ENCODE data around the gene PROK1. TPM values are rescaled to one million over a fixed set of nuclear protein-coding genes. Genes with fewer than 3 reads are reported as not detected.
A peak's percentile ranks its signal among the peaks of the same experiment; 100 is the strongest.
"Not testable (repeated sequence)": the region's sequence is repeated elsewhere in the genome, so short reads cannot be mapped to it uniquely, and the experiment has no call there.

The PROK1 gene
- total RNA-seq, 1 donor from 2014 or later, result not detected

DNA sequence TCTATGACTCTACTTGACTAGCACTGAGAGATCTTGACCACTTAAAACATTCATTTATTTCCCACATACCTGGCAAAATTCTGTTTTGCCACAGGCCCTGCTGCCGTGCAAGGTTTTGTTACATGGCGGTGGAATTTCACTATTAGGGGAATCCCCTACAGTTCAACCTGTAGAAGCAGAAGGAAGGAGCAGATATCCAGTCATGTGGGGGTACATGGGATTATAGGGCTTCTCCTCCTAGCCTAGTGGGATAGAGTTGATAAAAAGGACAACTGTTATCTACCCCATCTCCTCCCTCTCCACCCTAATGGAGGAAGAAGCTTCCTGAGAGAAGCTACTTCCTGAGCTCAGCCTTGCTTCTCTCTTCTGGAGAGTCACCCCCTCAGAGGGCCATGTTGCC, 17.7 kb upstream of the PROK1 start:
- no peak for DNase-seq (ENCODE audit: extremely low read depth, low read depth, low spot score)

DNA sequence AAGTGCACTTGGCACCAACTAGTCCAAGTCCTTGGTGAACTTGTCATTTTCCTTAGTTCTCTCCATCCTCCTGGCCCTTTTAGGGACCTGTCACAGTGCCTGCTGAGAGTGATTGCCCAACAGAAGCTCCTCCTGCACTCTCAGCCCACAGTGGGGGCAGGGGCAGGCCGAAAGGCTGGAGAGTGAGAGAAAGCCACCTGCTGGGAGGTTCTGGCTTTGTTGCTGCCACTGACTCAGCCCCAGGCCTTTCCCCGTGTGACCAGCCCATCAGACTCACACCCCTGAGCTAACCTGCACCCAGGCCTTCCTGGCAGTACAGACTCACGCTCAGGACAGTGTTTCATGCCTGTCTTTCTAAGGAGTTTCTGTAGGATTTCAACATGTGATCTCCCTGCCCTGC, 17.1 kb upstream of the PROK1 start:
- no peak for DNase-seq (ENCODE audit: extremely low read depth, low read depth, low spot score)

DNA sequence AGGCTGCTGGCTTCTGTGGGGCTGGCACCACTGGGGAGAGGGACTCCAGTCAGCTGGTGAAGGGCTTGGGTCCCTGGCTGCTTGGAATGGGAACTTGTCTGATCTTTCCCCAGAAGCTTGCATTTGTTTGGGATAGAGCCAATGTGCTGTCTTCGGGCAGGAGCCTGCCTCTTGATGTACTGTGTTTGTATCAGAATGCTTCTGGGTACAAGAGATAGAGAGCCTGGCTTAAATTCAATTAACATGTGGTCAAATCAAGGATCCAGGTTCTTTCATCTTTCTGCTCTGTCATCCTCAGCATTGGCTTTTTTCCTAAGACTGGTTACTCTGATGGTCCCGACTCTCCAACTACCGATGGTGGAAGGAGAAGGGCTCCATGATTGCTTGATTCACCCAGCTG, 16.0 kb upstream of the PROK1 start:
- DNase-seq (ENCODE audit: extremely low read depth, low read depth, low spot score), result no peak

DNA sequence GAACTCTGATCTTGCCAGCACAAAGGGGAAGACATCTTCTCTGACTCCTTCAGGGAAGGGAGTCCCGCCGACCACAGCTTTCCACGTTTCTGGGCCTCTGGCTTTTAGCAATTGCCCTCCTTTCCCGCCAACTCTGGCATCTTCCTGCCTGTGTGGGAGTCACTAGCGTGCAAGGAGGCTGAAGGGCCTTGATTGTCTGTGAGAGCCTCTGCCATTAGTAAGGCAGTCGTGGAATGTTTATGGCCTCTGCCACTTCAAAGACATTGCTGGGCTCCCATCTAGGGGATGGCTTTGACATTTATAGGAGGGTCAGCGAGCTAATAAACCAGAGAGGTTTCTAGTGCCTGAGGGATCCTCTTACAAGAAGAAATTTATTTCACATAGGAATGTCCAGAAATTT, 14.3 kb upstream of the PROK1 start:
- no peak for DNase-seq (ENCODE audit: extremely low read depth, low read depth, low spot score)

DNA sequence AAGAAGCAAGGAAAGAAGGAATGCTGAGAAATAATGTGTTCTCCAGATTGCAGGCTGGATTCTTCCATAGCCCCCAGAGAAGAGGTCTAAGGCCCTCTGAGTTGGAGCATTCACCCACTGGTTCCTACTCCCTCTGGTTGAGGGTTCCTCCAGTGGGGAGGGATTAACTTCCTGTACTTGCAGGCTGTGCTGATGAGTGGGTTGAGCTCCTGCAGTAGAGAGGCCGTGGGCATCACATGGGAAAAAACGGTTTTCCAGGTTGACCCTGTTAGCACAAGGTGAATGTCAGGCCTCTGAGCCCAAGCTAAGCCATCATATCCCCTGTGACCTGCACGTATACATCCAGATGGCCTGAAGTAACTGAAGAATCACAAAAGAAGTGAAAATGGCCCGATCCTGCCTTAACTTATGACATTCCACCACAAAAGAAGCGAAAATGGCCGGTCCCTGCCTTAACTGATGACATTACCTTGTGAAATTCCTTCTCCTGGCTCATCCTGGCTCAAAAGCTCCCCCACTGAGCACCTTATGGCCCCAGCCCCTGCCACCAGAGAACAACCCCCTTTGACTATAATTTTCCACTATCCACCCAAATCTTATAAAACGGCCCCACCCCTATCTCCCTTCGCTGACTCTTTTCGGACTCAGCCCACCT, 13.2 kb upstream of the PROK1 start:
- not testable (repeated sequence) for DNase-seq (ENCODE audit: extremely low read depth, low read depth, low spot score)

DNA sequence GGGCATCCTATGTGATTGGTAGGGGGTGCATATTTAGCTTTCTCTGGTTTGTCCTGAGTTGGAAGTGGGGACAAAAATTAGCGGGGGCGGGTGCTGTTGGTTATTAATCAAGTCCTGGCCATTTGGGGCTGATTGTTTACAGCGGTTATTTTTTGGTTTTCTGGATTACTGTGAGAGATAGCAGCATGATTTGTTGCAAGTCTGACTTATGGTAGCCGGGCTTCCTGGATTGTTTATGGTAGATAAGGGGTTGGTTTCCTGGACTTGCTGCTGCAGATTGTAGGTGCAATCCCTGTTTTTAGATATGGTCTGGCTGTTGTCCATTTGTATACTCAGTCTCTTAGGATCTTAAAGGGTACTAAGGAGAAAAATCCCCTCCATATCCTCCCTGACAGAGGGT, 12.1 kb upstream of the PROK1 start:
- no peak for DNase-seq (ENCODE audit: extremely low read depth, low read depth, low spot score)

DNA sequence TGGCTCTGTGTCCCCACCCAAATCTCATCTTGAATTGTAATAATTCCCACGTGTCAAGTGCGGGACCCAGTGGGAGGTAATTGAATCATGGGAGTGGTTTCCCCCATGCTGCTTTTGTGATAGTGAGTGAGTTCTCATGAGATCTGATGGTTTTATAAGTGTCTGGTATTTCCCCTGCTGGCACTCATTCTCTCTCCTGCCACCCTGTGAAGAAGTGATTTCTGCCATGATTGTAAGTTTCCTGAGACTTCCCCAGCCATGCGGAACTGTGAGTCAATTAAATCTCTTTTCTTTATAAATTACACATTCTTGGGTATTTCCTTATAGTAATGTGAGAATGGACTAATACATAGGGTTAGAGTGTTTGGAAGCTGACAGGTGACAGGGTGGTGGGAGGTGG, 11.1 kb upstream of the PROK1 start:
- not testable (repeated sequence) for DNase-seq (ENCODE audit: extremely low read depth, low read depth, low spot score)

DNA sequence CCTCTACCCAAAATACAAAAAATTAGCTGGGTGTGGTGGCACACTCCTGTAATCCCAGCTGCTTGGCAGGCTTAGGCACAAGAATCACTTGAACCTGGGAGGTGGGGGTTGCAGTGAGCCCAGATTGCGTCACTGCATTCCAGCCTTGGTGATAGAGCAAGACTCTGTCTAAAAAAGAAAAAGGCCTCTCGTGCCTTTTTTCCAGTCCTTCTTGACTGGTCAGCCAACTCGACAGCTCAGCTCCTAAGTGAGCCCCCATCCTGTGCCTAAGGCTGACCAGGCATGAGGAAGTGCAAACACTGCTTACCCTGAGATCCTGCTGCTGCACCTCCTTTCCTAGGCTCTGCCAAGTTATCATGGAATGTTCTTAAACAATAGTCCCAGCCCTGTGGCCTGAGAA, 10.1 kb upstream of the PROK1 start:
- no peak for DNase-seq (ENCODE audit: extremely low read depth, low read depth, low spot score)

DNA sequence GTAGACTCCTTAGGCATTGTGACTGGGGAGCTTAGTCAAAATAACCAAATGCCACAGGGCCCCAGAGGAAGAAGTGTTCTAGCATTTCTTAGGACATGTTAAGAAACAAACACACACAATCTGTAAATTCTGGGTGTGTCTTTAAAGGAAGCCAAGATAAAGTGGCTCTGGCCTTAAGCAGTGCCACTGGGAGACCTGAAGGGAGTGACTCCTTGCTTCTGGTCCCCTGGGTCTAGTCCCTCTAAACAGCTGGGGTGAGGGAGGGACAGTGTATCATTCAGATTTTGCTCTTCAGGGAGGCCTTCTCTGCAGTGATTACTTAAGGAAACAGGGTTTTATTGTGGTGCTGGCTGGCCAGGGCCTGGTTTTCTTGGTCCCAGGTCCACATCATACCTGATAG, 9.1 kb upstream of the PROK1 start:
- no peak for DNase-seq (ENCODE audit: extremely low read depth, low read depth, low spot score)

DNA sequence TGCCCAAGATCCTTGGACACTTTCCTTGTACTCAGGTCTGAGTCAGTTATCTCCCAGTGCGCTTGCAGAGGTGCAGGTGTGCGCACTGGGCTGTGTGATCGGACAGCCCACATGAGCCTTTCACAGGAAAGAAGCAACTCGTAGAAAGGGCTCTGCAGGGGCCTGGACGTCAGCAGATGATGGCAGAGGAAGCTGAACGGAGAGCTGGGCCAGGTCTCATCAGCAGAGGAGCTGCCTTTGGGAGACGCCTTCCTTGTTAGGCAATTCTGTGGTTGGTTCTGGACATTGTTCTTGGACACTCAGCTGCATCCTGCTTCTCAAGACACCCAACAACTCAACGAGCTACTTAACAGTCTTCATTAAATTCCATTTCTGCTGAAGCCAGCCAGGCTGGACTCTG, 7.5 kb upstream of the PROK1 start:
- no peak for DNase-seq (ENCODE audit: extremely low read depth, low read depth, low spot score)

DNA sequence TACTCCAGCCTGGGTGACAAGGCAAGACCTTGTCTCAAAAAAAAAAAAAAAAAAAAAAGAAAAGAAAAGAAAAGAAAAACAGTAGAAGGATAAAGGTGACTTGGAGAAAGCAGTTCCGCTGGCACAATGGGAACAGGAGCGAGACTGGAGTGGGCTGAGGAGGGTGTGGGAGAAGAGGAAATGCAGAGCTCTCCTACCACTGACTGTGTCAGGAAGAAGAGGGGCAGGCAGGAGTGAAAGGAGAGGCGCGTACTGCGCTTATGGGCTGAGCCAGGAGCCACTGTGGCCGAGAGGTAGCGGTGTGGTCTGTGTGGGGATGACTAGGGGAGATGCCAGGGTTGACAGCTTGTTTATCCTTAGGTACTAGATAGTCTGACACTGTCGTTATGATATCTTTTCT, 6.4 kb upstream of the PROK1 start:
- no peak for DNase-seq (ENCODE audit: extremely low read depth, low read depth, low spot score)

DNA sequence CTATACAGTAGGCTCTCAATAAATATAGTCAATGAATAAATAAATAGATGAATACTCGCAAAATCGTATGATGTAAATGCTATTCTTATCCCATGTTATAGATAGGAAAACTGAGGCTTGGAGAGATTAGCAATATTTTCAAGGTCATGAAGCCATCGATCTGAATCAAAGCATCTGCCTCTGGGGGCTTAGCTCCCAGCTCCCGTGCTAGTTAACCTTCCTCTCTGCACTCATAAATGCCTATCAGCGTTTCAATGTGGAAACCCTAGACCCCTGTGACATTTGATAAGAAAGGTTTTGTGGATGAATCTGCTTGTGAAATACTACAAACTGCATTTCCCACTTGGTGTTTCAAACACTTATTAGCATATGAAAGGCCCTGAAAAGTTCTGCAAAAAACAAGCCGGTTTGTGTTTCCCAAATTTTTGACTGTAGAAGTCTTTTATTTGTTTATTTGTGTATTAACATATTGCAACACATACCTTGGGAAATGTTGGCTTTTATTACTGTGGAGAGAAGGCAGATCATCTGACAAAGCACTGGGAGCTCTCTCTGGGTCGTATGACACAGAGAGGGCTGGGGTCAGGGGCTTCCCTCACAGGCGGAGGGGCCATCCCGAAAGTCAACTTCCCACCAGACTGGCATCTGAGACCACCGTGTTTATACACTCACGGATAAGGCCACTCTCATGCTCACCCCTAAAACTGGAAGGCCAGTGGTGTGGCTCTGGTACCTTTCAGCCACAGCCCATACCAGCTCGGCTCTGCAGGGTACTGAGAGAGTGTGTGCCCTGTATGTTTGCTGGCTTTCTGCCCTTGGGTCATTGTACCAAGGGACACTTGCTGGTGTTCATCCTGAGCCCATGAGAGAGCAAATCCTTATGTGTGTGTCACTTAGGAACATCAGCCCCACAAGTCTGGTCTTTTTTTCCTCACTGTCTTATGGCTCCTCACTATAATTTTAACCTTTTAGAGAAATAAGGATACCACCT, 993 bp upstream of the PROK1 start:
- DNase-seq (ENCODE audit: extremely low read depth, low read depth, low spot score), result no peak

DNA sequence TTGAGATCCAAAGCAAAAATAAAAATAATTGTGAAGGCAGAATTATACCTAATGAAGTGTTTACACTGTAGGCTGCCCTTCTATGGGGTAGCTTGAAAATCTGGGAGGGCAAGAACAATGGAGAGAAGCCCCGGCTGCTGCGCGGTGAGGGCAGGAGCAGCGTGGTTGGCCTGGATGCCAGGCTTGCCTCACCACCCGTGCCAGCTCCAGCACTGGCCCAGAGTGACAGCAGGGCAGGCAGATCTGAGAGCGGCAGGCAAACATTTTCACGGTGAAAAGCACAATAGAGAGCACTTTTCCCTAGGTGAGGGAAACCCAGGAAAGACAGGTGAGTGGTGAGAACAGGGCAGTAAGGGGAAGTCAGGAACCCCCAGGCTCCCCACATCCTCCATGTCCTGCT, 1.4 kb downstream of the PROK1 start:
- DNase-seq (ENCODE audit: extremely low read depth, low read depth, low spot score), result no peak

DNA sequence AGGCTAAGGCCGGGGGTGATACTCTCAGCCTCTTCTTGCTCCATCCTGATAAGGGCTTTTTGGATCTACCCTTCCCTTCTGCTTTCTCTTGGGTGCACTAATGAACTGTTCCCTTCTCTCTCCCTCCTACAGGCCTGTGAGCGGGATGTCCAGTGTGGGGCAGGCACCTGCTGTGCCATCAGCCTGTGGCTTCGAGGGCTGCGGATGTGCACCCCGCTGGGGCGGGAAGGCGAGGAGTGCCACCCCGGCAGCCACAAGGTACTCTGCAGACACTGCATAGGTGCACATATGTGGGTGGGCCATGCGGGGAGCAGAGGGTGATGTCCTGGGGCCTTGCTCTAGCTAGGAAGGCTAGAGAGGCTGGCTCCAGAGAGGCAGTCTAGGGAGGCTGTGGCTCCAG, 2.9 kb downstream of the PROK1 start:
- DNase-seq (ENCODE audit: extremely low read depth, low read depth, low spot score), result no peak

DNA sequence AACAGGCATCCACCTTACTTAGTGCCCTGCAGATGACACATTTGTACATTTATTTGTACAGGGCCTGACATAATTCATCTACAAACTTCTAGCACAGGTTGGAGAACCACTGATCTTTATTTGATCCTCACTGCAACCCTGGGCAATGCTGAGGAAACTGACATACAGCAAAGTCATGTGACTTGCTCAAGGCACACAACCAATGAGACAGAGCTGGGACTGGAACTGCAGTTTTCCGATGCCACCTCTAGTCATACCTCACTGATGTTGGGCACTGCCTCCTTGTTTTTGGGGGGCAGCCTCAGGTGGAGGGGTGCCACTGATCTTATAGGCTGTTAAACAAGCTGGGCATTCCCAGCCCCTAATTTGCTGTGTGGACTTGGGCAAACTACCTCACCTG, 3.4 kb downstream of the PROK1 start:
- no peak for DNase-seq (ENCODE audit: extremely low read depth, low read depth, low spot score)

DNA sequence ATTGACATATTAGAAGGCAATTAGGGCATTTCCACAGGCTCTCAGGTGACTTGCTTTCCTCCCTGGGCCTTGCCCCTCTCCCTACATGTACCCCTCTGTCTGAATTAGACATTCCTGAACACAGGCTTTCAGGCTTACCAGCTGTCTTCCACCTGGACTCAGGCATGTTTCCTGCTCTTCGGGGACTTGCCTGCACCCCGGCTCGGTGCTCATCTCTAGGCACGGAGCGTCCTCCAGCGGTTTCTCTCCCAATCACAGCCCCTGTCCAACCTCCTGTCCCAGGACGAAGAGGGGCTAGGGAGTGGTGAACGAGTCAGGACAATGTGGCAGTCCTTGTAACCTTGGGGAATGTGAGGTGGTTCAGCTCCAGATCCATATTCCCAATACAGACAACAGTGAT, 4.2 kb downstream of the PROK1 start:
- no peak for DNase-seq (ENCODE audit: extremely low read depth, low read depth, low spot score)

DNA sequence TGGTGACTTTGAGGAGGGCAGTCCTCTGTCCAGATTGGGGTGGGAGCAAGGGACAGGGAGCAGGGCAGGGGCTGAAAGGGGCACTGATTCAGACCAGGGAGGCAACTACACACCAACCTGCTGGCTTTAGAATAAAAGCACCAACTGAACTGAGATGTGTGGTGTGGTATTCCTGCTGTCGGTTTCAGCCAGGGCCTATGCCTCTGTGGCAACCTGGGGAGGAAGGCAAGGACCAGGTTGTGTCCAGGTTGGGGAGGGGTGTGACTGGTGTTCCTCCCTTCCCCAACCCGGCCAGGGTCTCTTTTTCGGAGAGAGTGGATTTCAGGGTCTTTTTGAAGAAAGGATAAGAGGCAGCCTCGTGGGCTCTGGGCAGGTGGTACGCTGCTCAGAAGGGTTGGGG, 6.3 kb downstream of the PROK1 start:
- DNase-seq (ENCODE audit: extremely low read depth, low read depth, low spot score), result no peak

DNA sequence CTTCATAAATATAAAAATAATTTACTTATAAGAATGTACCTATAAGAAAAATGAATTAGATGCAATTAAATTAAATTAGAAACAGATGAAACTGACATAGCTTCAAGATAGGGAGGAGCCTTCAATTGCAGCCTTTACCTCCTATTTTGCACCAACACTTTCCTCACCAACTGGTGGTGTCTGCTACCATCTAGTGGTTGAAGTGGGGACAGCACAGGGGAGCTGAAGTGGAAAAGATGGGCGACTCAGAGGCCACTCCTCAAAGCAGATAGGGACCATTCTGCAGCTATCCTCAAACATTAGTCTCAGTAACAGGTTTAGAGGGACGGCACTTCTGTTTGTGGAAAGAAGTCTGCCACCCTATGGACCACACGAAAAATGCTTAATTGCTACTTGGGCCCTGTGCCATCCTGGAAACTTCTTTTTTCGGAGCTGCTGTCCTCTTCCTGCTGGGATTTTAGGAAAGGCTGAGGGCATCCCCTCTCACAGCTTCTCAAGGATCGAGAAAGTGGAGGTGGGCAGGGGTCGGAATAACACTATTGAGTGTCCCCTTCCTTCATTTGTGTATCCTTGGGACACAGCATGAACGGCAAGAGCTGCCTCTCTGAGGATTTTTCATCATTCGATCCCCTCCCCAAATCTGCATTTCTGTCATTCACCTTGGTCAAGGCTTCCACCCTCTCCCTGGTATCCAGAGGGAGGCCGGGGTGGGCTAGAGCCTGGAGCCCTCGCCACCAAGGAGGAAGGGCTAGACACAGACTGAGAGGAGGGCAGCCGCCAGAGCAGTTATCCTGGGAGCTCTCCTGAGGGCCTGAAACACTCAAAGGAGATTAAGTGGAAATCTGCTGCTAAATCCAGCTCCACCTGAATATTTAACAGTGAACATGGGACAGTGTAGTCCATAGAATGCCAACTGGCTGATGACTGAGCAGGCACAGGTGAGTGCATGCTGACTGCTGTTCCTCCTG, 9.6 kb downstream of the PROK1 start:
- DNase-seq (ENCODE audit: extremely low read depth, low read depth, low spot score), result peak; percentile 31

DNA sequence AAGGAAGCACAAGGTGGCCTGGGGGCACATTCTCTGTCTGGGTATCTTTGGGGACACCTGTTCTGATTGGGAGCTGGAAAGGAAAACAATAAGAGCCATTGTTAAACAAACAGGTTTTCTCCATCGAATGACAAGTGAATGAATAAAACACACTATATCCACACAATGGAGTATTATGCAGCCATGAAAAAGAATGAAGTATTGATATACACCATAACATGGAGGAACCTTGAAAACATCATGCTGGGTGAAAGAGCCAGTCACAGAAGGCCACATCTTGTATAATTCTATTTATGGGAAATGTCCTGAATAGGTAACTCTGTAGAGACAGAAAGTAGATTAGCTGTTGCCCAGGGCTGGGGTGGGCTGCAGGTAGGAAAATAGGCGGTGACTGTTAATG, 11.1 kb downstream of the PROK1 start:
- DNase-seq (ENCODE audit: extremely low read depth, low read depth, low spot score), result no peak

DNA sequence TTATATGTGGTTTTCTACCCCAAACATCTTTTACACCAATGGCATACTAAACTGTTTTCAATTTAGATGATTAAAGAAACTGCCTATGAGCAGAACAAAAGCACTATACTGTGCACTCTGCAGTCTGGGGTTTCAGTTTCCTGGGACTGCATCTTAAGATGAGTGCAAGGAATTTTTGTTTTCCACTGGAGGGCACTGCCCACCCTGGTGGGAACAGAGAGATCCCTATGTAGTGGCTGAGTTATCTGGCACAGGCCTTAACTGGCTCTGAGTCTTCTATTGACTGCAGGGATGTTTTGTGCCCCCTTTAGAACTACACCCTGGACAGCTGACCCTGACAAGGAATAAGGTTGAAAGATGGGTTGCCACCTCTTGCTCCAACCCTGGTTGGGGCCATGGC, 12.0 kb downstream of the PROK1 start:
- no peak for DNase-seq (ENCODE audit: extremely low read depth, low read depth, low spot score)

DNA sequence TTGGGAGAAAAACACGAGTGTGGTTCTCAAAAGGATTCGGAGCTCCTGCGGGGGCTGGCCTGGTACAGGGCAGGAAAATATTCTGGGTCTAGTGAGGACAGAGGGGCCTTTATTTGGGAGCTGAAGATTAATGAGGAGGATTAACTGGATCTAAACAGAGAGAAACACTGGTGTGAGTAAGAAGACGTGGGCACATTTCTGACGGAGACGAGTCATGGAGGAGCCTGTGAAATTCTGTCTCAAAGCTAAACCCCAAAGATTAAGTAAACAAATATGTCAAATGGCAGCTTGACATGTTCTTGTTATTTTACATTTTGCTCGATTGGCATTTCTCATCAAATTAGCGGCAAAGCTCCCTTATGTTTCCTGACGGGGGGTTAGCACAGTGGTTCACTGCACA, 12.8 kb downstream of the PROK1 start:
- no peak for DNase-seq (ENCODE audit: extremely low read depth, low read depth, low spot score)

Data from glomerular endothelial cell (primary cell).